ENCODE data around the gene CD99L2.

GRCh38 chrX:150936556-150936955, 38.1 kb upstream of the CD99L2 start:
- TF ChIP-seq, protein P1, sequence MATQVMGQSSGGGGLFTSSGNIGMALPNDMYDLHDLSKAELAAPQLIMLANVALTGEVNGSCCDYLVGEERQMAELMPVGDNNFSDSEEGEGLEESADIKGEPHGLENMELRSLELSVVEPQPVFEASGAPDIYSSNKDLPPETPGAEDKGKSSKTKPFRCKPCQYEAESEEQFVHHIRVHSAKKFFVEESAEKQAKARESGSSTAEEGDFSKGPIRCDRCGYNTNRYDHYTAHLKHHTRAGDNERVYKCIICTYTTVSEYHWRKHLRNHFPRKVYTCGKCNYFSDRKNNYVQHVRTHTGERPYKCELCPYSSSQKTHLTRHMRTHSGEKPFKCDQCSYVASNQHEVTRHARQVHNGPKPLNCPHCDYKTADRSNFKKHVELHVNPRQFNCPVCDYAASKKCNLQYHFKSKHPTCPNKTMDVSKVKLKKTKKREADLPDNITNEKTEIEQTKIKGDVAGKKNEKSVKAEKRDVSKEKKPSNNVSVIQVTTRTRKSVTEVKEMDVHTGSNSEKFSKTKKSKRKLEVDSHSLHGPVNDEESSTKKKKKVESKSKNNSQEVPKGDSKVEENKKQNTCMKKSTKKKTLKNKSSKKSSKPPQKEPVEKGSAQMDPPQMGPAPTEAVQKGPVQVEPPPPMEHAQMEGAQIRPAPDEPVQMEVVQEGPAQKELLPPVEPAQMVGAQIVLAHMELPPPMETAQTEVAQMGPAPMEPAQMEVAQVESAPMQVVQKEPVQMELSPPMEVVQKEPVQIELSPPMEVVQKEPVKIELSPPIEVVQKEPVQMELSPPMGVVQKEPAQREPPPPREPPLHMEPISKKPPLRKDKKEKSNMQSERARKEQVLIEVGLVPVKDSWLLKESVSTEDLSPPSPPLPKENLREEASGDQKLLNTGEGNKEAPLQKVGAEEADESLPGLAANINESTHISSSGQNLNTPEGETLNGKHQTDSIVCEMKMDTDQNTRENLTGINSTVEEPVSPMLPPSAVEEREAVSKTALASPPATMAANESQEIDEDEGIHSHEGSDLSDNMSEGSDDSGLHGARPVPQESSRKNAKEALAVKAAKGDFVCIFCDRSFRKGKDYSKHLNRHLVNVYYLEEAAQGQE (IDR thresholded peaks at IDR 0.05; ENCODE audit: borderline replicate concordance): no peak
- TF ChIP-seq CTCF (IDR thresholded peaks at IDR 0.05; ENCODE audit: poor library complexity, severe bottlenecking): no peak
- no peak for TF ChIP-seq POLR2AphosphoS5 (IDR thresholded peaks at IDR 0.05)
- TF ChIP-seq MXI1 (conservative IDR thresholded peaks at IDR 0.05; ENCODE audit: poor library complexity, severe bottlenecking): no peak
